ENCODE measurements around the gene DCC. TPM values are rescaled to one million over a fixed set of nuclear protein-coding genes. Genes with fewer than 3 reads are reported as not detected.

DCC gene
- total RNA-seq, 2 experiments from 2014 or later, result not detected

GRCh38 chr18:53566626-53567025, 1226.6 kb downstream of the DCC start:
- H3K27ac Mint-ChIP-seq, result no peak overlapping the region
- DNase-seq (no peak), ATAC-seq (no peak)
- CTCF ChIA-PET, result interaction anchor here (1.5 kb wide), 1 partner anchor 553 kb away, joined by 6 read pairs; no protein-coding TSS in a partner anchor
- no peaks in the 10 kb centered on the region for H3K27me3 Mint-ChIP-seq (ENCODE audit: low read depth)
- no peak overlapping the region for H3K4me3 Mint-ChIP-seq
- H3K36me3 Mint-ChIP-seq (ENCODE audit: low read depth), result no peaks in the 10 kb centered on the region
- no peaks in the 10 kb centered on the region for H3K9me3 Mint-ChIP-seq (ENCODE audit: insufficient read depth)
- POLR2A ChIA-PET, result no interaction called here
- H3K4me1 Mint-ChIP-seq (ENCODE audit: low read depth), result no peaks in the 10 kb centered on the region

GRCh38 chr18:53567929-53568574, 1228.1 kb downstream of the DCC start:
- no peaks in the 10 kb centered on the region for H3K9me3 Mint-ChIP-seq (ENCODE audit: insufficient read depth)
- H3K27ac Mint-ChIP-seq, result no peak overlapping the region
- peak; percentile 19 for DNase-seq

More at GRCh38 chr18:53567929-53568574, 1228.1 kb downstream of the DCC start:
- ATAC-seq, result no peak
- Mint-ChIP-seq H3K4me3 (no peak overlapping the region), H3K4me1 (ENCODE audit: low read depth) (no peaks in the 10 kb centered on the region), H3K36me3 (ENCODE audit: low read depth) (no peaks in the 10 kb centered on the region), H3K27me3 (ENCODE audit: low read depth) (no peaks in the 10 kb centered on the region)
- POLR2A ChIA-PET, result no interaction called here
- CTCF ChIA-PET, result interaction anchor here (1.5 kb wide), 1 partner anchor 552 kb away, joined by 6 read pairs; no protein-coding TSS in a partner anchor

Small RNA genes within 50 kb of the gene (microRNA-seq; reads per million reads assigned to microRNA genes)
- not detected for gene MIR4528

Data from activated CD8-positive, alpha-beta T cell treated with anti-CD3 and anti-CD28 coated beads, Interleukin-2, amount 10 ng/mL, durations not matched to agents 7 days and 5 days (primary cell).